GM18861 (cell line): ENCODE data around the gene RAET1G.
"Not testable (repeated sequence)": the region's sequence is repeated elsewhere in the genome, so short reads cannot be mapped to it uniquely, and the experiment has no call there.

Experiments used
- ATAC-seq: cut with Tn5 transposase; IDR thresholded peaks from one replicate; pipeline ENCODE4 v1.9.1; 2021; ENCODE audit not compliant: unreplicated experiment

RAET1G gene

DNA sequence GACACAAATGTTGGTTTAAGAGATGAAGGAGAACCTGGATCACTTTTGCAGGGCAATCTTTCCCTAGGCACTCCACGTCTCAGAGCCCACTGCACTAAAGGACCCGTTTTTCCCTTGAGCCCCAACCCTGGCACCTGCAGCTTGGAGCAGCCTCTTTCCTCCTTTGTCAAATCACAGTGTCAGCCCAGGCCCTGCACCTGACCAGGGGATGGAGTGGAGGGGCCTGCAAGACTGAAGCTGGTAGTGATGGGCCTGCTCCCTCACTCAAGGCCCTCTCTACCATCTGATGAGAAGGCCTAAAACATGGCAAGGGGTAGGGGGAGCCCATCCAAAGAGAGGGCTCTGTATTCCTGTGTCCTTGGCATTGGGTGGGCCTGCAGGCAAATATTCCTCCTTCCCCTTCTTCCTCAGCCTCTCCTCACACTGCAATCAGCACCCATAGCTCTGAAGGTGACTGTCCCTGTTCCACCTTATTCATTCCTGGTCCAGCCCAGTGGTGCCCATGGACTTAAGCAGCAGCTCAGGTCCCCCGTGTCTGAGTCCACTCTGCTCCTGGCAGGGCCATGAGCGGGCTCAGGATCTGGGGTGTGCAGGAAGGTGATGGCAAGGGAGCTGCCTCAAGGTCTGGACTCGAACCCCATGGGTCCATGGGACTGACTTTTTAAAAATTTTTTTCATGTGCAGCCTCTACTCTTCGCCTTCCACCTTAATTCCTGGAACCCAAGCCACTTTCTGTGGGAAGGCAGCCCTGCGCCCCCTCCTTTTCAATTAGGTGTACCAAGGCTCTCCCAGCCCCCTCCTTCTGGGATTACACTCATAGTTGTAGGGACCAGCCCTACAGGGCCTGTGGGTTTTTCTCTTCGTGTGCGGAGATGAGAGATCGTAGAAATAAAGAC, 6.7 kb downstream of the RAET1G start:
- no peak for ATAC-seq

DNA sequence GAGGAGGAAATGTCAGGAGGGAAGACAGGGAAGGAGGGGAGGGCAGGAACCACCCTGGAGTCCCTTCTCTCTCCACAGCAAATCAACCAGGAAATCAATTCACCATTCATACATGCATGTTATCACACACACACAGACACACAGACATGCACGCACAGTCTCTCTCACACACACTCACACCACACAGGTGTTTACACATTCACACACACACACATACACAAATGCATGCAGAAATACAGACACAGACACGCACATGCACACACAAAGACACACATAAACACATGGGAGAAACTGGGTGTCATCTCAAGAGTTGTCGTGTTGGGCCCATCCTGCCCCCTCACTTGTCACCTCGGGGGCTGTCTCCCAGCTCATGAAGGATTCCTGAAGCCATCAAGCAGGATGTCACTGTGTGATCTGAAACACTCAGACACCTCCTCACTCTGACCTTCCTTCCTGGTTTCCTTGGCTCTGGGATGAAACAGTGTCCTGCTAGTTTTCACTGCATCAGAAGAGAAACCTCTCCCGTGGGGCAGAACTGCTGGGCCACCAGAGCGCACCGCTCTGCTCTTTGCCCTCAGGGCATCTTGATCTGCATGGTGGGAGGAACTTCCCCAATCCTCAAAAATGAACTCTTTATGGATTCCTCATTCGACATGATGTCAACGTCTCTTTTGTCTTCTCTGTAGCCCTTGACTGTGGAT, 9.2 kb downstream of the RAET1G start:
- no peak for ATAC-seq

DNA sequence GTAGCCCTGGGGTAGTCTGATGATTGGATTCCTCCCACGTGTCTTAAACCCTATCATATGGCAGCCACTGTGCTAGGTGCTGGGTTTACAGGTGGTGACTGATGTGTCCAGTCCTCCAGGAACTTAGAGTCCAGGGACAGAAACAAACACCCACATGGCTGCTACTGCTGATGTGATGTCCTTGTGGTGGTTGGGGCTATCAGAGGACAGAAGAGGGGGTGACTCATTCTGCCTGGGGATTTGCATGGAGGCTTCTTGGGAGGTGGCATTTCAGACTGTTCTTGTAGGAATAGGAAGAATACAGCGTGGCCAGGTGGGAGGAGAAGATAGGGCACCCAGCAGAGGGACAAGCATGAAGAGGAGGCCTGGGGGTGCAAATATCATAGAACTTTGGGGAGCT, 9.8 kb downstream of the RAET1G start:
- no peak for ATAC-seq

DNA sequence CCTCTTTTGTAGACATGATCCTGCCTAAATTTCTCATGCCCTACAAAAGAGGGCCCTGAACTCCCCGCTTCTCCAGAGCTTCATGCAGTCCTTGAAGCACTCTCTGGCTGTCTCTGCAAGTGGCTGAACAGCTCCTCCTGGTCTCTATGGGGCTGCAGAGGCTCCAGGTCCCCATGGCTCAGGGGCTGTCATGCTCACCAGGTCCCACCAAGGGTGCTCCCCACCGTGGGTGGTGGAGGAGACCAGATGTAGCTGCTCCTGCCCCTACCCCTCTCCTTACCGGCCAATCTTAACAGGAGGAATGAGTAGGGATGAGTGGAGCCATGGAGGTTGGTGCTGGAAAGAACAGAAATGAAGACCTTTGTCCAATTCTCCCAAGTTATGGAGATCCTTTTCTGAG, 10.2 kb downstream of the RAET1G start:
- not testable (repeated sequence) for ATAC-seq

DNA sequence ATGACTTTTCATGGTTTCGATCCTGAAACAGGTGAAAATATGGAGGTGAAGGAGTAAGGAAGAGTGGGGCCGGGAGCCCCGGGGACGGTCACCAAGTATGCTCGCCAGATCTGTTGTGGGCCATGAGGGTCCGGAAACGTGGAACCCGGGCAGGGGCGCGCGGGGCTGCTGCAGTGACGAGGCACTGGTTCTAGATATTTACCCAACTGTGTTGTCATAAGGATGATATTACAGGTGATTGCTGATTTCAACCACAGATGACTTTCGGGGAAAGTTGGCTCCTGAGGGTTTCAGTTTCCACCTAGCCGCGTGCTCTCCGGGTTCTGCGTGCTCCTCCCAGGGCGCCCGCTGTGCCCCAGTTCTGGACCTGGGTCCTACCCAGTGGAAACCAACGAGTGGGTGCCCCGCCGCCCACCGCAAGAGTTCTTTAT, 12.2 kb downstream of the RAET1G start:
- no peak for ATAC-seq

DNA sequence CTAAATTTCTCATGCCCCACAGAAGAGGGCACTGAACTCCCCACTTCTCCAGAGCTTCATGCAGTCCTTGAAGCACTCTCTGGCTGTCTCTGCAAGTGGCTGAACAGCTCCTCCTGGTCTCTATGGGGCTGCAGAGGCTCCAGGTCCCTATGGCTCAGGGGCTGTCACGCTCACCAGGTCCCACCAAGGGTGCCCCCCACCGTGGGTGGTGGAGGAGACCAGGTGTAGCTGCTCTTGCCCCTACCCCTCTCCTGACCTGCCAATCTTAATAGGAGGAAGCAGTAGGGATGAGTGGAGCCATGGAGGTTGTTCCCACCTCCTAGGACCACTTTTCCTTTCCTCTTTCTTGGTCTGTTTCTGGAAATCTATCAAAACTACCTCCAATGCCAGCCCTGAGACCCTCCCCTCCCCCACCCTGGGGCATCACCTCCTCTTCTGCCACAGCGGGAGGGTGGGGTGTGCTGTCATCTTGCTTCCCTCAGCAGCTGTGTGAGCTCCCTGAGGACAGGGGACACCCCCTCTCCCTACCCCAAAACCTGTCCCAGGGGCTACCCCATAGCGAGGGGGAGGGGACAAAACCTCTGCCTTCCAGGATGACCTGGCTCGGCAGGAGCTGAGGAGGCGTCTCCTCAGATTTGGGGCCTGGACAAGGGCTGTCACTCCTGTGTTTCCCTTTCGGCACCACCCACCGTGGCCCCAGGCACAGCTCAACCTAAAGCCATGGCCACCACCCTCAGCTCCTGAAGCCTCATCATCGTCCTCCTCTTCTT, 13.0 kb downstream of the RAET1G start:
- ATAC-seq, result no peak

DNA sequence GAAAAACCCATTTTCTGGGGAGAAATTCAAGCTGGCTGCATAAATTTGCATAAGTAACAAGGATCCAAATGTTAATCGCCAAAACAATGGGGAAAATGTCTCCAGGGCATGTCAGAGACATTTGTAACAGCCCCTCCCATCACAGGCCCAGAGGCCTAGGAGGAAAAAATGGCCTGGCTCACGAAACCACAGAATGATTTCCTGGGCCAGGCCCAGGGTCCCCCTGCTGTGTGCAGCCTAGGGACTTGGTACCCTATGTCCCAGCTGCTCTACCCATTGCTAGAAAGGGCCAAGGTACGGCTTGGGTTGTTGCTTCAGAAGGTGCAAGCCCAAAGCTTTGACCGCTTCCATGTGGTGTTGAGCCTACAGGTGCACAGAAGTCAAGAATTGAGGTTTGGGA, 14.4 kb downstream of the RAET1G start:
- ATAC-seq, result not testable (repeated sequence)

DNA sequence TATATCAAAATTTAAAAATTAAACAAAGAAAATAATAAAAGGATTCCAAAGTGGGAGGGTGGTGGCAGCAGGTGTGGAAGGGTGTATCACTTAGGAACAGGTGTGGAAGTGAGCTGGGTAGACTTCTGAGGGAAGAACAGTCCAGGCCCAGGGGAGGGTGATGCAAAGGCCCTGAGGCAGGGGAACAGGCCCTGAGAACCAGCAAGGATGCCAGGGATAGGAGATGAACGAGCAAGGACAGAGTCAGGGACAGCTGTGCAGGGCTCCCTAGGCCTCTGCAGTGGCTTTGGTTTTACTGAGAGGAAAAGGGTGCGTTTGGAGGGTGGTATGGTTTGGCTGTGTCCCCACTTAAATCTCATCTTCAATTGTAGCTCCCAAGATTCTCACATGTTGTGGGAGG, 15.6 kb downstream of the RAET1G start:
- no peak for ATAC-seq

DNA sequence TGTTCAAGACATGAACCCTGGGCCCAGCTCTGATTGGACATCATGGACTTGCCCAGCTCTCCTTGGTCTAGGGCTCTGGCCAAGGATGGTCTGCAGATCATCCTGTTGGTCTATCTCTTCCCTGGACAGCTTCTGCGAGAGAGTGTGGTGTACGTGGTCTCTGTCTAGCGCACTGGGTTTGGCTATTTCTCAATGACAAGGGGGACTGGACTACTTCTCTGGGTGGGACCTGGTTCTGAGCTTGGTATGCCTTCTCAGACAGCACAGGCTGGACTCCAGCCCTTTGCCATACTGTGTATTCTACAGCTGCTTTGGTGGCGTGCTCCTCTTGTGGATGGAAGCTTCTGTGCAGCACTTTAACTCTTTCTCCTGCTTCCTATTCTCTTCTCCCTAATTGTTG, 16.5 kb downstream of the RAET1G start:
- ATAC-seq, result no peak

DNA sequence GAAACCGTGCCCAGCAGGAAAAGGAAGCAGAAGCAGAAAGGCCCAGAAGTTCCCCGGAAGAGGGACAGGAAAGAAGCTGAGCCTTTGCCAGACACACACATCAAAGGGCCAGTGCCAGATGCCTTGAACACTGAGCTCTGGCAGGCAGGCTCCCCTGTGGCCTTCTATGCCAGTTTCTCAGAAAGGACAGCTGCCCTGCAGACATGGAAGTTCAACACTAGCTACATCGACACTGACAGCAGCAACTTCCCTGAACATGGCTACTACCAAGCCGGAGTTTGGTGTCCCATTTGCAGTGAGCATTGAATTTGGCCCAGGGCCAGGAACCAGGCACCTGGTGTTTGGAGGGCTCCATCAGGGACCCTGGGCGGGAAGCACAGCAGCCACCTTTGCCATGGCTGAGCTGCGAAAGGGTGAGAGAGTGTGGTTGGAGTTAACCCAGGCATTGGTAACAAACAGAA, 17.0 kb downstream of the RAET1G start:
- no peak for ATAC-seq

DNA sequence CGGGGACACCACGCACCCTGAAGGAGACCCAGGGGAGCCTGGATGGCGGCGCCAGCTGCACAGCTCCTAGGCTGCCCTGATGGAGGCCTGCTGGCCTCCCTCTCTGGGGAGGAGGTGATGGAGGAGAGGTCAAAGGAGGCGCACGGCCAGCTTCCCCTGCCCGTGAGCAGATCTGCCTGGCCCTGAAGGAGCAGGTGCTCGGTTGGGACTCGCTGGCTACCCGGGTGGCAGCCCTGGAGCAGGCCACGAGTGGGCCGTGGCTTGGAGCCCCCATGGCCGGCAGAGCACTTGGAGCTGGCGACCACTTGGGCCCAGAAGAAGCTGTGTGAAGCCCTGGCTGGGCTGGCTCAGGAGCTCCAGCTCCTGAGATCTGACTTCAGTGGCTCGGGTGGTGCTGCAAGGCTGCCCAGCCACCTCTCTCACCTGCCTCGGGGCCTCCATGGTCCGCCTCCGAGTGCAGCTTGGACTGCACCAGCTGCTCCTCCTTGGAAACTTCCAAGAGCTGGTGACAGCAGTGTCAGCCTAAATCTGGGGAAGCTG, 17.5 kb downstream of the RAET1G start:
- no peak for ATAC-seq

DNA sequence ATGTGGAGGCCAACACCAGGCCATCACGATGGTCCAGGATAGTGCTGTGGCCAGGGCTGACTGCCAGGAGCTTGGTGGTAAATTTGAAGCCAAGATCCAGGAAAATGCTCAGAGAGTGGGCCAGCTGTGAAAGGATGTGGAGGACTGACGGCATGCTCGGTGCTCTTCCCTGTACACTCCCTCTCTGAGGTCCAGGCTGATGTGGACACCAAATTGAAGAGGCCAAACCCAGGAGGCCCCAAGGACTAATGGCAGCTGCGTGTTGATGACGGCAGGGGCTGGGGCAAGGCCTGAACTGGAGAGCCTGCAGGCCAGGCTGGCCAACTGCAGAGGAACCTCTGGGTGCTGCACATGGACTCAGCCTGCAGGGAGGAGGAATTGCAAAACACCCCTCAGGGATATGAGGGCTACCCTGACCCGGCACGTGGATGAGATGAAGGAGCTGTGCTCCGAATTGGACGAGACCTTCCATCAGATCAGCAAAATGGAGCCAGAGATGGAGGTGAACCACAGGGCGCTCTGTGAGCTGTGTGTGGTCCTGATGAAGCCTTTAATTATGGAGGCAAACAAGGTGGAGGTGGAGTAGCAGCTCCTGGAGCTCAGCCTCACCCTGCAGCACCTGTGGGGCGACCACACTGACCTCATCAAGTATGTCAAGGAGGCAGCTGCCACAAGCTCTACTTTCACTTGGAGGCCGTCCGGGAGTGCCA, 18.1 kb downstream of the RAET1G start:
- ATAC-seq, result no peak

DNA sequence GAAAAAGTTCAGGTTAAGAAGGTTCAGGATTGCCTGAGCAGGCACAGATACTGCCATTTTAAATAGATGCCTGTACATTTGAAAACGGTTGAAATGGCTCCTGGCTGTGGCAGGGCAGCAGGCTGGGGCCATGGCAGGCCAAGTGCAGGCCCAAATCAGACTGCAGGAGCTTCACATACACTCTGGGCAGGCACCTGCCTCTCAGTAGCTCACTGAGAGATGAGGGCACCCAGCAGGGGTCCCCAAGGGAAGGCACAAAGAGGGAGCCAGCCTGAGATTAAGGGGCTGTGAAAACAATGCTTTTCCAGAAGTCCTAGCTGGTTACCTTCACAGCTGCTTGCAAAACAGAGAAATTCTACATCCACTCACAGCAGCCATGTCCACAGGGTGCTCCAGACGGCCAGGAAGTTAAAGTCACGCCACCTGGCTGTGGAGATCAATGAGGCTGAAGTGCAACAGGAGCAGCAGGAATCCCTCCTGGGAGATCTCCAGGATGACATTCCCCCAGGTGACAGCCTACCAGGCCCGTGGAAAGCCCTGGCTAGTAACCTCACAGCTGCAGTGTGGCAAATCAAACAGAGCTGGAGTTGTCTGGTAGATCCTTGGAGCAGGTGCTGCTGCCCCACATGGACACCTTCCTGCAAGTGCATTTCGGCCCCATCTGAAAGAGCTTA, 18.8 kb downstream of the RAET1G start:
- no peak for ATAC-seq

DNA sequence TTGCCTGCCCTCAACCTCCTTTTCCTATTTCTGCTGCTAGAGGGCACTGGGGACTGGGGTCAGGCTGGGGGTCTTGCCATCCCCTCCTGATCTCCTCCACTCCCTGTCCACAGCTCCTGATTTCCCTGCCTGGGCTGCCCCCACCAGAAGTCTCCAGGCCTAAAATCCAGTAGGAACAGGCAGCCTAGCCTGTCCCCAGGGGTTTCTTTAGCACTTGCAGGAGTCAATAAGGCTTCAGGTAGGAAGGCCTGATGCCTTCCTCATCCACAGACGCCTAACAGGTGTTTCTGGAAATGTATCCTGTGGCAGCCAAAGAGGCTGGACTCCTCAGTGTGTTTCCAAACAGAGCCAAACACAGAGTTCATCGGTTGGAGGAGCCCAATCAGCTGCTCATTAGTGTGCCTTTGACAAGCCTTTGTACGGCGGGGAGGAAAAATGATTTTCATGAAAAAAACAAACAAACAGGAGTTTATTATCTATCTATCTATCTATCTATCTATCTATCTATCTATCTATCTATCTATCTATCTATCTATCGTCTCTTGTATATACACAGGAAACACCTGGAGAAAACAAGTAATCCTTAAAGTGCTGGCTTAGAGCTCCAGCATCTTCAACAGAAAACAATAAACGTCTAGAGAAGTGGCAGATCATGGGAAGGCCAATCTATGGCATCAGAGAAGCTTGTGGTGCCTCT, 21.3 kb downstream of the RAET1G start:
- no peak for ATAC-seq

DNA sequence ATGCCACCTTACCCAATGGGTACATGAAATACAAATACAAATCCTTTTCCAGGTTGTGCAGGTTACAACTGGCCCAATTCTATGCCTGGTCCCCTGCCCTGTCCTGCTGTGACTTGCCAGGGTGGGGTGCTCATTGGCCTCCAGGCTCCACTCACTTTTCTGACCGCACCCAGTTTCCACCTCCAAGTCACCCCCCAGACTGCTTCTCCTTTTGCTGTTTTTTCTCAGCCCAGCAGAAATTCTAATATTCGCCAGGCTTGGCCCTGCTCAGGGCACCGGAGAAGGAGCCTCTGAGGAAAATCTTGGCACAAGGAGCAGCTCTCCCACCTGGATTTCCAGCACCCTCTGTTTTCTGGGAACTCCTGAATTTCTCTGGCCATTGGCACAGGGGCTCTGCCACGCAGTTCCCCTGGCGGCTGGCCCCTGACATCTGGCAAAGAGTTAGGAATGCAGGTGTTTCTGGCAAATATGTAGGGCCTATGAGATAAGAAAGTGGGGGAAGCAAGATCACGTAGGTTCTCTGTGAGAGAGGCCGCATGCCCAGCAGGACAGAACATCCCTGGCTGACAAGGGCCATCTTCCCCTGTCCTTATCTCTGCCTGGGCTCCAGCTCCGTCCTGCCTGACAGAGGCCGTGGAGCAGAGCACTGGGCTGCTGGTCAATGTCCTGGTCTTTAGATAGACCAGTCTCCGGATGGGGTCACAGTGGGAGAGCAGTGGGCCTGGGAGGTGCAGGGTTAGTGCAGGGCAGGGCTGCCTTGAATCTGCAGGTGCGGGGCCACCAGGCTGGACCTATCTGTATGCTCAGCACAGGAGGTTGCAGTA, 22.1 kb downstream of the RAET1G start:
- no peak for ATAC-seq

DNA sequence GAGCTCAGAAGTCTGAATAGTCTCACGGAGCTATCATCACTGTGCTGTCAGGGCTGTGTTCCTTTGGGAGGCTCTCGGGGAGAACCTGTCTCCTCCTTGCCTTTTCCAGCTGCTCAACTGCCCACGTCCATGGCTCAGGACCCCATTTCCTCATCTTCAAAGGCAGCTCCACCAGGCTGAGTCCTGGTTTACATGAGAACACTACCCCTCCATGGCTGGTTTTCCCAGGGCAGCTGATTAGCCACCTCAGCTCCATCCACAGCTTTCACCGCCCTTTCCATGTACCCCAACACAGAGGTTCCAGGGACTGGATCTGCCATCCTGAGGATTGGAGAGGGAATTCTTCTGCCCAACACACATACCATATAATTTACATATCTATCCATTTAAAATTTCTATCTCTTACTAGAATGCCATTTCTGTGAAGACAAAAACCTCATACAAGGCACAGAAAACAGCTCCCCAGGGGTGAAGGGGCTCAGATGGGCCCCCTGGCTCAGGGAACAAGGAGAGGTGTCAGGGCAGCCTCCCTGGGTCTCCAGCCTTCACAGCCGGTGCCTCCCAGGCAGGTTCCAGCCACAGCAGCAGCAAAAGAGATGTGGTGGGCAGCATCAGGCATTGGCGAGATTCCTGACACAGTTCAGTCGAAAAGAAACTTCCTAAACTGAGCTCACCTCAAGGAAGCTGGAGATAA, 22.8 kb downstream of the RAET1G start:
- ATAC-seq, result no peak

DNA sequence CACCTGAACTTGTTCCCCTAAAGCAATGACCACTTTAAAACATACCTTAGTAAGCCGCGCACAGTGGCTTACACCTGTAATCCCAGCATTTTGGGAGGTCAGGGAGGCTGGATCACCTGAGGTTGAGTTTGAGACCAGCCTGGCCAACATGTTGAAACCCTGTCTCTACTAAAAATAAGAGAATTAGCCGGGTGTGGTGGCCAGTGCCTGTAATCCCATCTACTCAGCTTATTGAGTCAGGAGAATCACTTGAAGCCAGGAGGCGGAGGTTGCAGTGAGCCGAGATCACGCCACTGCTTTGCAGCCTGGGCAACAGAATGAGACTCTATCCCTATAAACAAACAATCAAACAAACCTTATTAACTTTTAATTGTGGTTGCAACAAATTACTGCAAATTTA, 23.4 kb downstream of the RAET1G start:
- ATAC-seq, result no peak

DNA sequence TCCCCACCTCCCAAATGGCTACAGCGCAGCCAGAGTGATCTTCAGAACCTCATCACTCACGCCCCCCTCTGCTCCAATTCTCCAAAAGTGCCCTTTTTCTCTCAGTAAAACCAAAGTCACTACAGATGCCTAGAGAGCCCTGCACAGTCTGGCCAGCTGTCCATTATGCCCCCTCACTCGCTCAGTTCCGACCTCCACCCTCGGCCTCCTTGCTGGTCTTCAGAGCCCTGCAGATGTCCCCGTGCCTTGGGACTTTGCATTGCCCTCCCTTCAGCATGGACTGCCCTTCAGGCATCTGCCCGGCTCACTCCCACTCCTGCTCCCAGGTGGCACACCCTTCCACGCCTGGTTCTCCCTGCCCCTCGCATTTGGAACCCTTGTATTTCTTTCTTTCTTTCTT, 24.0 kb downstream of the RAET1G start:
- no peak for ATAC-seq
